Liver (tissue), 9 donors: ENCODE results near the gene YBX2. TPM values are rescaled to one million over a fixed set of nuclear protein-coding genes. Genes with fewer than 3 reads are reported as not detected.

Source experiments
- DNase-seq: peaks from one replicate; pipeline ENCODE4 v3.0.0-alpha.2; 2017; ENCODE audit warnings: low spot score
- H3K27ac ChIP-seq, 2 donors: one replicate each; pipeline ENCODE4 v1.7.0; 2013; ENCODE audit warnings: inconsistent platforms in 2 of 2, low read length in 2 of 2, control low read depth in 1 of 2, low read depth in 1 of 2, mild to moderate bottlenecking in 1 of 2
- H3K27me3 ChIP-seq, 4 donors: one replicate each; pipeline versions ENCODE4 v1.6.1 to v1.7.0; 2013; ENCODE audit warnings: low read length in 3 of 4, inconsistent platforms in 1 of 4, mild to moderate bottlenecking in 1 of 4, moderate library complexity in 1 of 4; ENCODE audit not compliant: control insufficient read depth in 4 of 4, insufficient read depth in 4 of 4
- H3K36me3 ChIP-seq, 4 donors: one replicate each; pipeline versions ENCODE4 v1.6.1 to v1.7.0; 2013; ENCODE audit warnings: low read length in 3 of 4, mild to moderate bottlenecking in 3 of 4, low read depth in 1 of 4, moderate library complexity in 1 of 4; ENCODE audit not compliant: control insufficient read depth in 4 of 4, insufficient read depth in 3 of 4
- H3K4me1 ChIP-seq, 4 donors: one replicate each; pipeline versions ENCODE4 v1.6.1 to v1.7.0; 2013; ENCODE audit warnings: low read length in 3 of 4, mild to moderate bottlenecking in 3 of 4, moderate library complexity in 1 of 4; ENCODE audit not compliant: control insufficient read depth in 4 of 4, insufficient read depth in 4 of 4
- H3K4me3 ChIP-seq, 3 donors: one replicate each; pipeline versions ENCODE4 v1.6.1 to v1.7.0; 2013; ENCODE audit warnings: low read length in 3 of 3, control low read depth in 1 of 3, low read depth in 1 of 3, mild to moderate bottlenecking in 1 of 3
- H3K9ac ChIP-seq, 2 donors: one replicate each; pipeline ENCODE4 v1.7.0; 2013; ENCODE audit warnings: low read length in 2 of 2, mild to moderate bottlenecking in 2 of 2, moderate library complexity in 2 of 2, control low read depth in 1 of 2, low read depth in 1 of 2
- H3K9me3 ChIP-seq, 4 donors: one replicate each; pipeline versions ENCODE4 v1.6.1 to v1.7.0; 2013; ENCODE audit warnings: low read length in 3 of 4; ENCODE audit not compliant: control insufficient read depth in 4 of 4
- ATF3 ChIP-seq: IDR thresholded peaks from 2 replicates; pipeline ENCODE4 v1.6.1; 2016; ENCODE audit warnings: antibody characterized with exemption
- CTCF ChIP-seq: fragments of 150-350 bp; IDR thresholded peaks from 2 replicates; pipeline ENCODE4 v1.5.1; 2017; ENCODE audit warnings: improper control_type of control experiment, low read depth, low read length; ENCODE audit not compliant: missing input control
- EGR1 ChIP-seq, 2 donors: IDR thresholded peaks; 2 replicates each; pipeline ENCODE4 v1.6.1; 2016 to 2018; ENCODE audit warnings: antibody characterized with exemption in 2 of 2, low read depth in 2 of 2
- FOXA1 ChIP-seq: IDR thresholded peaks from 2 replicates; pipeline ENCODE4 v1.6.1; 2016; ENCODE audit warnings: antibody characterized with exemption
- FOXA2 ChIP-seq: IDR thresholded peaks from 2 replicates; pipeline ENCODE4 v1.6.1; 2016; ENCODE audit warnings: antibody characterized with exemption
- GABPA ChIP-seq, 2 donors: IDR thresholded peaks in 1 of 2; conservative IDR thresholded peaks in 1 of 2; 2 replicates each; pipeline ENCODE4 v1.6.1; 2016; ENCODE audit warnings: antibody characterized with exemption in 2 of 2, mild to moderate bottlenecking in 1 of 2, moderate library complexity in 1 of 2
- HNF4A ChIP-seq, 2 donors: conservative IDR thresholded peaks; 2 replicates each; pipeline ENCODE4 v1.6.1; 2016; ENCODE audit warnings: antibody characterized with exemption in 2 of 2, mild to moderate bottlenecking in 2 of 2
- HNF4G ChIP-seq: IDR thresholded peaks from 2 replicates; pipeline ENCODE4 v1.6.1; 2016; ENCODE audit warnings: antibody characterized with exemption
- JUND ChIP-seq, 2 donors: IDR thresholded peaks; 2 replicates each; pipeline ENCODE4 v1.6.1; 2016; ENCODE audit warnings: antibody characterized with exemption in 2 of 2
- MAX ChIP-seq: IDR thresholded peaks from 2 replicates; pipeline ENCODE4 v1.6.1; 2016; ENCODE audit warnings: antibody characterized with exemption
- REST ChIP-seq: IDR thresholded peaks from 2 replicates; pipeline ENCODE4 v1.6.1; 2016; ENCODE audit warnings: antibody characterized with exemption, mild to moderate bottlenecking
- SP1 ChIP-seq: IDR thresholded peaks from 2 replicates; pipeline ENCODE4 v1.6.1; 2018; ENCODE audit warnings: antibody characterized with exemption, mild to moderate bottlenecking
- TAF1 ChIP-seq: conservative IDR thresholded peaks from 2 replicates; pipeline ENCODE4 v1.6.1; 2016; ENCODE audit warnings: antibody characterized with exemption, mild to moderate bottlenecking
- ZBTB33 ChIP-seq: IDR thresholded peaks from 2 replicates; pipeline ENCODE4 v1.6.1; 2016; ENCODE audit warnings: antibody characterized with exemption
- WGBS: extraction: QIAGEN DNeasy Blood & Tissue Kit; methylation state at CpG from one replicate; pipeline ENCODE4 v1.1.7; 2013; 5-methylcytosine and 5-hydroxymethylcytosine counted together
- polyA plus RNA-seq, 2 donors: library from polyadenylated mRNA; stranded (reverse) in 1 of 2; unstranded in 1 of 2; fragments of 200-250 nt in 1 of 2; fragments of >200 nt in 1 of 2; fragmentation: Nextera tagmentation in 1 of 2; extraction: Ambion mirVana in 1 of 2; gene quantifications; one replicate each; pipeline versions ENCODE4 v1.2.1 to v1.2.3, GENCODE V29; 2013 to 2015
- total RNA-seq, 2 donors: library from RNA; depleted of rRNA; stranded (reverse); fragments of >200 nt; gene quantifications; one replicate each; pipeline ENCODE4 v1.2.3, GENCODE V29; 2014
- donor health status: healthy.
- donor health status: healthy.
- donor health status: healthy.
- donor health status: healthy.
- donor health status: healthy.

The YBX2 gene
- total and polyA plus RNA-seq, 4 donors: 0.33 to 0.75 (median 0.57) TPM

- TF ChIP-seq CTCF (no peak), HNF4A (conservative IDR thresholded peaks at IDR 0.05) (no peak), SP1 (no peak), TAF1 (no peak), HNF4G (no peak), FOXA2 (no peak), MAX (no peak), EGR1 (IDR thresholded peaks at IDR 0.05; ENCODE audit: low read depth in 2 of 2) (no peak)
Measured at GRCh38 chr17:7317161-7317803, 22.8 kb upstream of the YBX2 start (continued).

- Histone ChIP-seq H3K4me3 (peak overlapping the region; percentile 66 to 88 (median 76)), H3K9me3 (no peaks in the 10 kb centered on the region), H3K4me1 (peaks cover 7 to 40% (median 25%) of the 10 kb centered on the region in 4 donors), H3K36me3 (peaks cover 17 to 52% (median 39%) of the 10 kb centered on the region in 4 donors), H3K27ac (peak overlapping the region; percentile 78 to 84), H3K9ac (peak overlapping the region; percentile 21 to 68), H3K27me3 (no peaks in the 10 kb centered on the region)
- TF ChIP-seq REST (no peak), GABPA (IDR thresholded peaks at IDR 0.05 in 1 of 2, conservative IDR thresholded peaks at IDR 0.05 in 1 of 2) (no peak), CTCF (no peak), HNF4A (conservative IDR thresholded peaks at IDR 0.05) (no peak), JUND (IDR thresholded peaks at IDR 0.05) (no peak), SP1 (no peak), FOXA2 (no peak), FOXA1 (no peak), ATF3 (no peak), ZBTB33 (no peak), TAF1 (no peak), HNF4G (no peak), MAX (no peak)
- DNase-seq: no peak
- 41% methylated on average over 30 of the region's 30 CpGs for WGBS
Measured at GRCh38 chr17:7315570-7316235, 21.3 kb upstream of the YBX2 start.
